Central memory CD4-positive, alpha-beta T cell (primary cell): ENCODE results near the gene KIF12.

Experiments used
- DNase-seq: peaks from one replicate; pipeline ENCODE4 v3.0.0; 2022

KIF12 gene

DNA sequence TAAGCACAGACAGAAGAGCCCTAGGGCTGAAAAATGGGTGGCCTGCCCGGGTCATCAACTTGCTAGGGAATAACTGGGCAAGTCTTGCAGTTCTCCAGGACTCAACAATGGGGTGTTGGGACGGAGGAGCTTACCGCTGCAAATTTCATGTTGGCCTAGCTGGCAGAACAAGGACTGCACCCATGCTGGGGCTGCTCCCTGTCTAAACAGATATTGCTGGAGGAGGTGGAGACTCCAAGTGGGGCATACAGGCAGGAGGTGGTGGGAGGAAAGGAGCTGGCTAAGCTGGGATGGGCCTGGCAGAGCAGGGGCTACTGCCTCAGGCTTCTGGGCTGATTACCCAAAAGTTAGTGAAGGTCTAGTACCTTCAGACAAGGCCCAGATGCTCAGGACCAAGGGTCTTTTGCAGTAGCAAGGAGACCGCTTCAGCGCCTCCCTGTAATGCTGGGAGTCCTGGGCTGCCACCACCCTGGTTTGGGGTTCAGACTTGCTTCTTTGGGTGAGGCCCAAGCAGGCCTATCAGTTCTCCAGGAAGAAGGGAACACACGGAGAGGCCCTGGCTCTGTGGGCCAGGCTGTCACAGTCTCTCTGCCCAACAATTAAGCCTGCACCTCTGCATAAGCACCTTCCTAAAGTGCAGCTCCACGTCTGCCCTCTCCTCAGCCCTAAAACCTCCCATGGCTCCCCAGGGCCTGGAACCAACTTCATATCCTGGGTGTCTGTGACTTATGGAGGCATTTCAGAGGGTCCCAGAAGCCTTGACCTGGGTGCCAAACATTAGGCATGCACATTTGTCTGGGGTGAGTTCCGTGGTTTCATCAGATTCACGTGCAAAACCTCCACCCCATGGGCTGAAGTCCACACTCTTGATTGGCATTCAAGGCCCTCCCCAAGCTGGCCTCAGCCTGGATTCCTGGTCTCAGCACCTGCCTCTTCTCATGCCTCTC lies 24.2 kb upstream of the KIF12 start:
- no peak for DNase-seq

DNA sequence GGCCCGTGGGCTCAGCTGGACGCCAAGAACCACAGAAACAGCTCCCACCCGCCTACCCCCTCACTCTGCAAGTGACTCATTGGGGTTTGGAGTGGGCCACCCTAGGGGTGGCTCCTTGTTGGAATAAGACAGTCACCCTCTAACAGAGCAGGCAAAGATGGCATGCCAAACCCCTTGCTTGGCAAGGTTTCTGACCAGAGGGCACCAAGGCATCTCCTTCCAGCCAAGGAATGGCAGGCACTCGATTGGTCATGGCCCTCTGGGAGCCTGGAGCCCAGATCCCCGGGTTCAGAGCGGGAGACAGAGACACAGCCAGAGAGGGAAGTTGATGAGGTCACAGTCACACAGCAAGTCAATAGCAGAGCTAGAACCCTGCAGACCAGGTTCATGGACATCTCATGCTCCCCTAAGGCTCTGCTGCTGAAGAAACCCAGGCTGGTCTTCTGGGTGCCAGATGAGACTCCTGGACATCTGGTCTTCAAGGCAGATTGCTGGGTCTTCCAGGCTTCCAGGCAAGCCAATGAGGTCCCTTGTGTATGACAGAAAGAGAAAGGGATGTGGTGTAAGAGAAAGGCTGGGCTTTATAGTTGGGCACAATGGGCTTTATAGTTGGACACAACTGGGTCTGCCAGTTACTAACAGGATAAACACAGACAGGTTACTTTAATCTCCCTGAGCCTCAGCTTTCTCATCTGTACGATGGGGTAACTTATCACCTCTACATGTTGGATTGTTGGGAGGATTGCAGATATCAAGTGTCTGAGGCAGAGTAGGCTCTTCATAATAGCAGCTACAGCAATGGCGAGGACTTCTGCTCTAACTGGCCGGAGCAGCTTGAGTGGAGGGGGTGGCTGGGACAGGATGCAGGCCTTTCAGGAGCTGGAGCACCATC lies 23.3 kb upstream of the KIF12 start:
- DNase-seq = no peak

DNA sequence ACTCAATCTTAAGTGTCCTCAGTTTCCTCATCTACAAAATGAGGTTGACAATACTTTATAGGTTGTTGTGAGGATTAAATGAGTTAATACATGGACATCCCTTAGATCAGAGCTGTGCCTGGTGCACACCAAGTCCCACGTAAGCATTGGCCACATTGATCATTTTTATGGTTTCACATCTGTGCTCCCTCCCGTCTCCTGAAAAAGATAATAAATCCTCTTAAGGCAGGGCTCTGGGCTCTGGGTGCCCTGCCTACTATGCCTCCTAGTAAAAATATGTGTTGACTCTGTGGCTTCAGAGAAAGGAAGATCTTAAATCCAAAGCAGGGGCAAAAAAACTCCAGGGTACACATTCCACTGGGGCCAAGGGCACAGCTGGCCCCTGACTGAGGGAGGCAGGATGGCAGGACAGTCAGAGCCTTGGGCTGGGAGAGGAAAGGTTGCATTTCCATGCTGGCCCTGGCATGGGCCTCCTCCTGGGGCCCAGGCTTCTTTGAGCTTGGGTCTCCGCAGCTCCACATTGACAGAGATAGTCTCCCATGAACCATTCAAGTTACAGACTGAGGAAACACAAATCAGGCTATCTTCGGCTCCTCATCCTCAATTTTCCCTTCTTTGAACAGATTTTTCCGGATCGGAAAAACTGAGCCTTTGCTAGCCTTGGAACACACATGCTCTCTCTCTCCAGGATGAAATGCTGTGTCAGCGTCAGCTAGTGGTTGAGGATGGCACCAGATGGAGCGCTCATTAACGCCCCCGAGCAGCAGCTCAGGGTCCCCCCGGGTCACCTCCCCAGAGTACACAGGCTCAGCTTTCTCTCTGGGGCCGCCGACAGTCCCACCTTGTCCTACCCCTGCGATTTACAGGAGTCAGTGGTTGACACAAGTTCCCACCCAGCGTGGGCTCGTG lies 22.4 kb upstream of the KIF12 start:
- DNase-seq = no peak

DNA sequence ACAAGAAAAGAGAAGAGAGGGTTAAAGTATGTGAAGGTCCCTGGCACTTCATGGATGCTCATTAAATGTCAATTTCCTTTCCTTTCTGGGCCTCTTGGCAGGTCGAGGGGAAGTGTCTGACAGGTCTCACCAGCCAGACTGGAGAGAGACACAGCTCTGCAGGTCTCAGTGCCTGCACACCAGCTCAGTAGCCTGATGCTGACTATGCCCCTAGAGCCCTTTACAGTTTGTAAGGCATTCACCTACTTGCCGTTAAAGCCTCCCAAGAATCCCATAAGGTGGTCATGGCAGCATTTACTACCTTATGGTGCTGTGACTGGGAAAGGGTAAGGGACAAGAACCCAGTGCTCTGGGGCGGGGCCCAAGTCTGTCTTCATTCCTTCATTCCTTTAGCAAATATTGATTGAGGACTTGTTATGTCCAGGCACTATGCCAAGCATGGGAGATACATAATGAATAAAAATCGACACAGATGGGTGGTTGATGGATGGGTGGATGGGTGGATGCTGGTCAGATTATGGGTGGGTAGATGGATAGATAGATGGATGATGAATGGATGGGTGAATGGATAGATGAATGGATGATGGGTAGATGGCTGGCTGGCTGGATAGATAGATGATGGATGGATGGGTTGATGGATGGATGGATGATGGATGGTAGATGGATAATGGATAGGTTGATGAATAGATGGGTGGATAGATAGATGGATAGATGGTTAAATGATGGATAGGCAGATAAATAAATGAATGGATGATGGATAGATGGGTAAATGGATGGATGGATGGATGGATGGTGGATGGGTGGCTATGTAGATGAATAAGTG lies 21.3 kb upstream of the KIF12 start:
- no peak for DNase-seq

DNA sequence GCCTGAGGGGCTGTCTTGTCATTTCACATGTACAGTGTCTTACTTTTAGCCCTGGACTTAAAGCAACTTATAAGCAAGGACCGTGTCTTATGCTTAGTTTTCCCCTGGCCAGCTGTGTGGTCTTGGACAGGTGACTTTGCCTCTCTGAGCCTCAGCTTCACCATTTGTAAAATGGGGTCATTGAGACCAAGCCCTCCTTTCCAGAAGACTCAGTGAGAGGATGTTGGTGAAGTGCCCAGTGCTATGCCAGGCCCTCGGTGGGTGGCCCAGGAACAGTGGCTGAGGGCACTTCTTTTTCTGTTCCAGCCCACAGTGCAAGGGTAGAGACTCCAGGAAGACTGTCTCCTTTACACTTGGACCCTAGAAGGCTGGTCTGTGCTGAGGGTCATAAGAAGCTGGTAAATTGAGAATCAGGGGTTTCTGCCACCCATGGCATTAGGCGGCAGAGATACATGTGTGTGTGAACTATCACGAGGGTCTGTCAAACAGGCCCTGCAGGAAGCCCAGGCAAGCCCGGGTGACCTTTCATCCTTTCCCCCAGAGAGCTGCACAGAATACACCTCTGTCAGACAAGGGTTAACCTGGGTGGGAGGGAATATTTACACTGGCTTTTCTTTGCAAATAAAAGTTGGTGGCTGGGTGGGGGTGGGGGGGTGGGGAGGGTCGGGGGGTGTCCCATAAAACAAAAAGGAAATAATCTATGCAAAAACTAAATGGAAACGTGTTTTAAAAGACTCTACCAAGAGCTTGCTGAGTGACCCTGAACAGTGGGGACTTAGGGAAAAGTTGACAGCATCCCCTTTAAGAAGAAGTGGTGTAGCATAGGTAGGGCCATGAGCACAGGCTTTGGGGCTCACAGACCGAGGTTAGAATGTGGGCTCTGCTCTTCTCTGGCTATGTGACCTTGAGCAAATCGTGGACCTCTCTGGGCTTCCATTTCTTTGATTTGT lies 20.4 kb upstream of the KIF12 start:
- DNase-seq = no peak

DNA sequence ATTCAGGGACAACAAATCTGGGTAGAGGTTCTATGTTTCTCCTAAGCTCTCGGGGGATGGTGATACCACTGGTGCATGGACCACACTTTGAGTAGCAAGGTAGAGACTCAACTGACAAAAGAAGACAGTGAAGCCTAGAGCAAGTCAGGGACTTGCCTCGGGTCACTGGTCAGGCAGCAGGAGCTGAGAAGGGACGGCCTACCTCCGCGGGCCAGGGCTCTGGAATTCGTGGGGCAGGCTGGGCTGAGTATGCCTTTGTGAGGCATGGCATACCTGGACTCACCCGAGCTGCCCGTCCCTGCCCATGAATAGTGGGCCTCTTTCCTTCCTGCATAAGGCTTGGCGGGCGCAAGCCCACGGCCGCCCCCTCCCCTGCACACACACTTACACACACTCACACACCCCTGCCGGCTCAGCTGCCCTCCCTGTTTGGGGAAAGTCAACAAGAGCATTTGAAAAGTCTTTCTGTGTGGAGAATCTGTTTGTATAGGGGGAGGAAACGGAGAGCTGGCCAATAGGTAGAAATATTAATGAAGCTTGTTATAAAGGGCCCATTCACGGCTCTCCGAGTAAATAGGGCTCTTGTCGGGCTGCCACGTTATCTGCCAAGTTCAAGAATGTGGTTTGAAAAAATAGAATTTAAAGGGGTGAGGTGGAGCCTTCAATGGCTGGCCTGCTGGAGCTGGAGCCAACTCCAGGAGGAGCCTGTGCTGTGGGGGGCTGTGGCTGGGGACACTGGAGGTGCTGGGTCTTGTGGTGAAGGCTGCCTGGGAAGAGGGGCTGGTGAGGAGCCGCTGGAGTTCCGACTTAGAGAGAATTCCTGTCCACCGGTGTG lies 19.1 kb upstream of the KIF12 start:
- DNase-seq = no peak

DNA sequence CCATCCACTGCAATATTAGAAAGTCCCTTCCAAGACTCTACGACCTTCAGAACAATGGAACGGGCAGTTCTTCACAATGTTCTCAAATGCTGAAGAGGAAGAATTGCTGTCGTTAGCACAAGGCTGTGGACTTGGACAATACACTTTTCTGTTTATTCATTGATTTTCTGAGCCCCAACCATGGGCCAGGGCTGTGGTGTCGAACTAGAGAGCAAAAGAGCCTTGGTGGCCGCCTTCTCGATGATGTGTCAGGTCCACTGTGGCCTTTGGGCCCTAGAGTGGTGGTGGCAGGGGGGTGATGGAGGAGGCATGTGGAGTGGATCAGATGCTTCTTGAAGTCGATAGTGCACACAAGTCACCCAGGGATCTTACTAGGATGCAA lies 18.5 kb upstream of the KIF12 start:
- DNase-seq = no peak

DNA sequence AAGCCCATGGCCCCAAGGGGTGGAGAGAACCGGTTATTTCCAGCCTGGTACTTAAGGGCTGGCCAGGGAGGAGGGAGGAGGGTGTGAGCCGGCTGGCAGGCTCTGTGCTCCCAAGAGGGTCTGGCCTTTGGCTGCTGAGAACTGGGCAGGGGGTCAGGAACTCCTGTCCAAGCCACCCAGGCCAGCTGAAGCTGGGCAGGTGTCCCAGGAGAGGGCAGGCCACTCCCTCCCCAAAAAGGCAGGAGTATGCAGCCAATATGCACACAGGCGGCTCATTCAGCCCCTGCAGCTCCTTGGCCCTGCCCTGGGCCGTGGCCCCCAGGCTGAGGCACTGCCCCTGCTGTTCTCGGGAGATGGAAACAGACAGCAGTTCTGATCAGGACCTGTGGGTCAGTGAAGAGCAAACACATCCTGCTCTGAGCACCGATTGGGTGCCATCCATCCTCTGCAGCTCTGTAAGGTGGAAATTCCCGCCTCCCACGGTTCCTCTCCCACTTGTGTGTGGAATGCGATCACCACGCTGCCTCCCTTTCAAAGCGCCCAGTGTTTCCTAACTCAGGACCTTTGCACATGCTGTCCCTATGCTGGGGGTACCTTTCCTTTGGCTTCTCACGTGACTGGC lies 17.1 kb upstream of the KIF12 start:
- DNase-seq = no peak

DNA sequence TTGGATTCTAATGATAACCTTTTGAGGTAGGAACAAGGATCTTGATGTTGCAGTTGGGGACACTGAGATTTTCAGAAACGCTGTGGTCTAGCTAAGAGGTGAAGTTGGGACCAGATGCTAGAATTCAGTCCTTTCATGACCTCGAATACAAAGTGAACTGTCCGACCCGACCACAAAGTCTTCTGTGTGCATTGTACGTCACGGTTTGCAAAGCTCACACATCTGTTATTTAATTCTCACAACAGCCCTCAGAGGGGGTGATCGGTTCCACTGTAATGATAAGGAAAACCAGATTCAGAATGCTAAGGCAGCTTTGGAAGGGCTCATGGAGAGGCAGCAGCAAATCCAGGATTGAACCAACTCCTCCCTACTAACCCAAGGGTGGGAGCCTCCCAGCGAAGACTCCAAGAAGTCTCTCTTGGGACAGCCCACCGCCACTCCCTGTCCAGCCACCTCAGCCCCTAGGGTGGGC lies 16.6 kb upstream of the KIF12 start:
- DNase-seq = no peak

DNA sequence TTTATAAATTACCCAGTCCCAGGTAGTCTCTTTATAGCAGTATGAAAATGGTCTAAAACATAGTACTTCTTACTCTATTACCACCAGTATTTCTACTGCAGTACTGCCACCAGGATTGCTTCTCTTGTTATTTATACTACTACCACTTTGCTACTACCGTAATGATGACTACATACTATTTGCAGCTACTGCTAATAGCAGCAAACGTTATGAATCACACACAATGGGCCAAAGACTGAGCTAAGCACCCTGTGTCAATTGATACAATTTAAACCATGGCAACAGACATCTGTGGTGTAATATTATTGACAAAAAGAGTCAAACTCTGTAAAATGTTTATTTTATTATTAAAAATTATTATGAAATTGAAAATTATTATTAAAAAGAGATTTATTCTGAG lies 15.3 kb upstream of the KIF12 start:
- DNase-seq = no peak

DNA sequence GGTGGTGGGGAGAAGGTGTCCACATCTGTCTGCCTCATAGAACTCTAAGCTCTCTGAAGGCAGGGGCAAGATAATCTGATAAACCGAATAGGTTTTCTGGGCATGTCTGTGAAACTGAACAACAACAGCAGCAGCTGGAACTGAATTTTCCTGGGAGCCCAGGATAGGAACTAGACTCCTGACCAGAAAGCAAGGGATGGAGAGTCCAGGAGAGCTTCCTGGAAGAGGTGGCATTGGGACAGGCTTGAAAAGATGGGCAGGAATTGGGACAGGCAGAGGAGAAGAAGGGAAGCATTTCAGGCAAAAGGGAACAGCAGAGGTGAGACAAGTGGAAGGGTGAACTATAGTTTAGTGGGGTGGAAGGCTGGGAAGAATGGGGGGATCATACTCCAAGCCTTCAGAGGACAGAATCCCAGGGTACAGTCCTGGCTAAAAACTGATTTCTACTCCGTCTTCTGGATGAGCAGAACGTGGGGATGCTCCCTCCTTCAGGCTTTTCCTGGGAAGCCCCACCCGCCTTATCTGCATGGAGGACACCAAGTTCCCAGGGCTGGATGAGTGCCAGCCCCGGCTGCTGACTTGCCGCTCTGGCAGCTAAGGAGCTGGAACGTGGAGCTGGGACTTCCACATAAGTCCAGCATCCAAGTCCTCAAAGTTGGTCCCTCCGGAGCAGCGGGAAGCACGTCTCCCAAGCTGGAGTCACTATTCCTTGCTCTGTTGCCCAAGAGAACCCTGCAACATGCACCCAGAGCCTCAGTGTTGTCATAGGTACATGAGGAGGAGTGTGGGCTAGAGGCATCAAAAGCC lies 13.9 kb upstream of the KIF12 start:
- DNase-seq = no peak

DNA sequence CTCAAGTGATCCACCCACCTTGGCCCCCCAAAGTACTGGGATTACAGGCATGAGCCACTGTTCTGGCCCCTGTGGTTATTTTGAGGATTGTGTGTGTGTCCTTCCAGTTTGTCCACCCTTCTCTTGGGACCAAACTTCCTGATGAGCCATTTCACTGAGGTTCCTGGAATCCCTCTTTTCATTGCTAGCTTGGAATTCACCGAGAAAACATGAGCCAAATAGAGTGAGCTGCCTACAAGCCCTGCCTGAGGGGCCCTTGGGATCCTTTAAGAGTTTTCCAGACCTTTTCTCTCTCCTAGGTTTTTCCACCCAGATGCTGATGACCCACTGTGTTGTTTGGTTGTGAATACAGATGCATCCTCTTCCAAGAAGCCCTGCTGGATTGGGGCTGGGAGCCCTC lies 13.2 kb upstream of the KIF12 start:
- DNase-seq = no peak

DNA sequence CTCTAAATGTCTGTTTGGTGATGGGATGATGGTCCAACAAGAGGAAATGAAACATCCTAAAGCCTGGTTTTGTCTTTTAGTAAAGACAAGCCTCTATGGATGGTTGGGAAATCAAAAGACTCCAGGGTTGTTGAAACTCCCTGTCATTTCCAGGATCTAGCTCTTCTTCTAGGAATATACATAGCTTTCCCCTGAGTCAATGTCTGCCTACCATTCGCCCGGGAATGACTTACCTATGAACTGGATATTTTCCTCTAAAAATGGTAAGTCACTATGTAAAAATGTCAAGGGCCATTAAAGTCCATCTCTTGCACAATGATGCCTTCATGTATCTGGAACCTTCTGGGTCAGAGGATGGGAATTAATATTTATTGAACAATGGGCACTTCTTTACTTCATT lies 11.1 kb upstream of the KIF12 start:
- DNase-seq = no peak

DNA sequence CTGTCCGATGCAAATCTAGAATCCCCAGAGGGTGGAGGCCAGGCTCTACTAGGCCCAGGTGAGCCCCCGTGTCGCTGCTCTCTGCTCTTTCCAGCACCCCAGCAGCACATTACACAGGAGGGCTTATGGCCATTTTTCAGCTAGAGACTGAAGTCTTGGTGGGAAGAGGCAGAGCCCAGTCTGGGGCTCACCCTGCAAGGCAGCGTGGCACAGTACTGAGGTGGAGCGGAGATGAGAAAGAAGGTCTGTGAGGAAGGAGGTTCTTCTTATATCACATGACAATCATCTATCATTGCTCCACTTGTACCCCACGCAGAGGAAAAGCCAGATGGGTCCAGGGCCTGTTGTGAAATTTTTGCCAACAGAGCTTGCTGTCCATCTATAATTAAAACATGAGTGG lies 10.0 kb upstream of the KIF12 start:
- no peak for DNase-seq

DNA sequence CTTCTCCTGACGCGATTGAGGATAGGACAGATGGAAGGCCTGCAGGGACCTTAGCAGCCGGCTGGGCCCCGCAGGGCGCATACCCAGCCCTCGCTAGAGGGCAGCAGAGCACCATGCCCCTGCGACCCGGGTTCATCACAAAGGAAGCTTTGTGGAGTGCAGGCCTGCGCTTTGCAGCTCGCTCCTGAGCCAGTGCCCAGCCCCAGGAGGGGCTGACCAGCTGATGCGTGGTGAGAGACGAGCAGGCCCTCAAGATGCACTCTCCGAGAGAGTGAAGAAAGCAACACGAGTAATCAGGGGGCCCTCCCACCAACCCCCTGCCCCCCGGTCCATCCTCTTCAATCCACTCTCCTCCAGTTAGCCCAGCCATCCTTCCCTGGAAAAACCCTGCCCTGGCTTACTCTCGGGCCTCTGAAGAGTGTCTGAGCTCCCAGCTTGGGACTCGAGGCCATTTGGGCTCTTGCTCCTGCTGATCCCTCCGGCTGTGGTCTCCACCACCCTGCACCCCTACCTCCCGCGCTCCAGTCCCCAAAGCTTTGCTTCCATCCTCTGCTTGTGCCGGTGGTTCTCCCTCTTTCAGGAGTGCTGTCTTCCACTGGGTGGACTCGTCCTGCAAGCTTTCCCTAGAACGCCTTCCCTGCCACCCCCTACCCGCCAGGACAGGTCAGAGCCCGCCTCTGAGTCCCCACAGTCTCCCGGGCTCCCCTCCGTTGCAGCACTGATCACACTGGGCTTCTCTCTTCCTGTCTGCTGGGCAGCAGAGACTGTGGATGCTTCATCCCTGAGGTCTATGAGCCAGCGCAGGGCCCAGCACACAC lies 9.1 kb upstream of the KIF12 start:
- DNase-seq = no peak

DNA sequence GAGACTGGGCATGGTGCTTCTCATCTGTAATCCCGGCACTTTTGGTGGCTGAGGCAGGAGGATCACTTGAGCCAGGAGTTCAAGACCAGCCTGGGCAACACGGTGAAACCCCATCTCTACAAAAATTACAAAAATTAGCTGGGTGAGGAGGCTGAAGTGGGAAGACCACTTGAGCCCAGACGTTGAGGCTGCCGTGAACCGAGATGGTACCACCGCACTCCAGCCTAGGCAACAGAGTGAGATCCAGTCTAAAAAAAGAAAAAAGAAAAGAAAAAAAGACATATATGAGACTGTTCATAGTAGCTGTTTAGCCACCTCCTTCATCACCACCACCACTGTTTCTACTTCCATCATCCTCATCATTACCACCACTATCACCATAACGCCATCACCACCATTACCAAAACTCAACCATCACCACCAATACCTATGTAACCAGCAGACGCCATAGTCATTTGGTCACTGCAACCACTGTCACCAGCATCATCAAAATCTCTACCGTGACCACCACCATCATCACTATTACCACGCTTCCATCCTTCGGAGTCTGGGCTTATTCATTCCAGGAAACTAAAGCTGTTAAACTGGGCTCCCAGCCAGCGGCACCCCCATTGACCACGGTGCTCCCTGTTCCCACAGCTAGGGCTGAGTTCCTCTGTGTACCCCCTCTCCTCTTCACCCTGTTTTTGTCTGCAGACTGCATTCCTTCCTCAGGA lies 8.4 kb upstream of the KIF12 start:
- no peak for DNase-seq

DNA sequence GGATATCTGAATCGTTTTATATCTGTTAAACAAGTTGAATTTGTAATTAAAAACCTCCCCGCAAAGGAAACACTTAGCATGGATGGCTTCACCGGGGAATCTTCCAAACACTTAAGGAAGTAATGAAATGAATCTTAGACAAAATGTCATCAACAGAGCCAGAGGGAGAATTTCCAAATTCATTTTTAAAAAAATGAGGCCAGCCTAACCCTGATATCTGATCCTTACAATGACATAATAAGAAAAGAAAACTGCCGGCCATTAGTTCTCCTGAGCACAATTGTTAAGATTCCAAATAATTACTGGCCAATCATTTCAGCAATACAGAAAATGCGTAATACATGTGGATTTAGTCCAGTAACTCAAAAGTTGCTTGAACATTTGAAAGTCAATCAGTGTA lies 6.1 kb upstream of the KIF12 start:
- no peak for DNase-seq
